Measurements from ENCODE around the gene MSANTD3. TPM values are rescaled to one million over a fixed set of nuclear protein-coding genes. Genes with fewer than 3 reads are reported as not detected.

MSANTD3 gene
- total and polyA plus RNA-seq, 2 of the 13 experiments (the other 11 are each of a cell fraction or from before 2014, with no cell fraction given): 10.1 to 19.2 TPM

GRCh38 chr9:100474924-100475276 is 48.0 kb downstream of the MSANTD3 start (continued):
- TF ChIP-seq CSRNP2 (CRISPR knock-in tag; conservative IDR thresholded peaks at IDR 0.05; ENCODE audit: low read depth) (no peak), ZMYM3 (CRISPR knock-in tag; IDR thresholded peaks at IDR 0.05) (no peak), HOMEZ (CRISPR knock-in tag; IDR thresholded peaks at IDR 0.05; ENCODE audit: low read depth) (no peak)

GRCh38 chr9:100477241-100477640 is 50.3 kb downstream of the MSANTD3 start:
- no peaks in the 10 kb centered on the region for H3K79me2 ChIP-seq (ENCODE audit: insufficient read depth, low read length)
- CTCF ChIA-PET (ENCODE audit: low intra/inter-chr PET ratio, low total read pairs): no interaction called here
- no peak overlapping the region for H3K4me2 ChIP-seq (ENCODE audit: low read depth, low read length)
- no peak overlapping the region for H3K27ac ChIP-seq (ENCODE audit: extremely low read length, insufficient read depth, low read length)
- no peak overlapping the region for H2AFZ ChIP-seq (ENCODE audit: low read length)
- H3K4me1 ChIP-seq (ENCODE audit: insufficient read depth, low read length): peaks cover 28% of the 10 kb centered on the region
- in situ Hi-C loops (cut with HindIII; ENCODE audit: extremely low pct_ligation_motif_present, low pct_unique_long_range_greater_than_20kb): no loop called here
- H4K20me1 ChIP-seq (ENCODE audit: insufficient read depth, low read length): no peaks in the 10 kb centered on the region
- H3K36me3 ChIP-seq (replicated peaks in 1 of 2; ENCODE audit: control insufficient read depth in 1 of 2, insufficient read depth in 2 of 2, low read length in 2 of 2): no peaks in the 10 kb centered on the region
- ATAC-seq: no peak
- whole genome bisulfite sequencing (ENCODE audit: low lambda C conversion rate): 80% methylated on average over 4 of the region's 4 CpGs
- peaks cover 0 to 5% of the 10 kb centered on the region in 2 experiments; a peak in 3 of 5 replicates for H3K27me3 ChIP-seq (ENCODE audit: control insufficient read depth in 1 of 2, insufficient read depth in 2 of 2, low read length in 2 of 2)
- no TSS peak for BruUV-seq (replicated peaks)
- no peaks in the 10 kb centered on the region for H3K9me3 ChIP-seq (ENCODE audit: low read length)
- POLR2A ChIA-PET: no interaction called here
- DNase-seq (ENCODE audit: low spot score): no peak
- H3K9ac ChIP-seq (ENCODE audit: insufficient read depth, low read depth, low read length): no peak overlapping the region
- no peak for TF ChIP-seq CEBPG (CRISPR knock-in tag; IDR thresholded peaks at IDR 0.05)
- TF ChIP-seq ZNF614 (CRISPR knock-in tag; IDR thresholded peaks at IDR 0.05; ENCODE audit: borderline replicate concordance): no peak
- TF ChIP-seq POLR2AphosphoS5 (IDR thresholded peaks at IDR 0.05; ENCODE audit: low read depth, low read length): no peak
- no peak for TF ChIP-seq ZNF772 (CRISPR knock-in tag; IDR thresholded peaks at IDR 0.05)
- TF ChIP-seq ZBTB39 (CRISPR knock-in tag; IDR thresholded peaks at IDR 0.05): no peak
- no peak for TF ChIP-seq HMGXB4 (CRISPR knock-in tag; IDR thresholded peaks at IDR 0.05; ENCODE audit: borderline replicate concordance in 1 of 2, low read depth in 1 of 2)
- TF ChIP-seq RNF219 (CRISPR knock-in tag; IDR thresholded peaks at IDR 0.05): no peak
- no peak overlapping the region for H3K4me3 ChIP-seq (replicated peaks in 1 of 3; ENCODE audit: insufficient read depth in 1 of 3, low read depth in 2 of 3, low read length in 3 of 3)
- no peak for FAIRE-seq
- intact Hi-C loops (cut with micrococcal nuclease; ENCODE audit: unreplicated experiment): no loop called here
